ENCODE results near the gene EVI5.
"Not testable (repeated sequence)": the region's sequence is repeated elsewhere in the genome, so short reads cannot be mapped to it uniquely, and the experiment has no call there.

EVI5 gene

DNA sequence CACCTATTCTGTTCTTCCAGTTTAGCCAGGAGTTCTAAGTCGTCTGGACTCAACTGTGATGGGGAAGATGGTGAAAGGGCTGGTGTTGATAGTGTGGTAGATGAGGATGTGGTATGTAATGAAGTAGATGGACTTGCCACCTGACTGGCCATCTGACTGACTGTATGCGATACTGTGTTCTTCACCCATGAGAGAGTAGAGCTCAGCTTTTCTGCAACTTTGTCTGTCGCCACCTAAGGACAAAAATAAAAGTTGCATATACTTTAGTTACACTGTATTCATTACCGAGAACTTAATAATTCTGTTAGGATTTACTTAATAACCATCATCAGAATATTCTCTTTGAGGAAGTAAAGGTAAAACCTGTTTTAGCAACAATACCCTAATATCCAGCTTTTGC lies 48.5 kb downstream of the EVI5 start:
- H3K4me3 ChIP-seq (ENCODE audit: low read depth, low read length) = no peak overlapping the region
- CTCF ChIA-PET = interaction anchor here (0.8 to 4.3 kb wide), 5 partner anchors 10 to 136 kb away, joined by 3 to 23 read pairs (median 3); no protein-coding TSS in a partner anchor
- POLR2A ChIA-PET = no interaction called here

DNA sequence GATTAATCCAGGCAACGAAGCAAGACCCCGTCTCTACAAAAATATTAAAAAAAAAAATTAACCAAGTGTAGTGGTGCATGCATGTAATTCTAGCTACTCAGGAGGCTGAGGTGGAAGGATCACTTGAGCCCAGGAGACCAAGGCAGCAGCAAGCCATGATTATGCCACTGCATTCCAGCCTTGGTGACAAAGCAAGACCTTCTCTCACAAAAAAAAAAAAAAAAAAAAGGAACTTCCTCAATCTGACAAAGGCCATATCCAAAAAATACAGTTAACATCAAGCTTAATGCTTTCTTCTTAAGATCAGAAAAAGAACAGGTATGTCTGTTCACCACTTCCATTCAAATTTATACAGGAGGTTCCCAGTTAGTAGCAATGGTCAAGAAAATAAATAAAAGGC lies 54.4 kb downstream of the EVI5 start:
- POLR2A ChIA-PET = no interaction called here
- no peak overlapping the region for H3K4me3 ChIP-seq (ENCODE audit: low read depth, low read length)
- CTCF ChIA-PET = interaction anchor here (1.0 to 4.5 kb wide), 3 partner anchors 10 to 18 kb away, joined by 3 to 30 read pairs (median 3); no protein-coding TSS in a partner anchor
- DNase-seq (ENCODE audit: low read depth, low spot score) = no peak
- TF ChIP-seq, protein P1, sequence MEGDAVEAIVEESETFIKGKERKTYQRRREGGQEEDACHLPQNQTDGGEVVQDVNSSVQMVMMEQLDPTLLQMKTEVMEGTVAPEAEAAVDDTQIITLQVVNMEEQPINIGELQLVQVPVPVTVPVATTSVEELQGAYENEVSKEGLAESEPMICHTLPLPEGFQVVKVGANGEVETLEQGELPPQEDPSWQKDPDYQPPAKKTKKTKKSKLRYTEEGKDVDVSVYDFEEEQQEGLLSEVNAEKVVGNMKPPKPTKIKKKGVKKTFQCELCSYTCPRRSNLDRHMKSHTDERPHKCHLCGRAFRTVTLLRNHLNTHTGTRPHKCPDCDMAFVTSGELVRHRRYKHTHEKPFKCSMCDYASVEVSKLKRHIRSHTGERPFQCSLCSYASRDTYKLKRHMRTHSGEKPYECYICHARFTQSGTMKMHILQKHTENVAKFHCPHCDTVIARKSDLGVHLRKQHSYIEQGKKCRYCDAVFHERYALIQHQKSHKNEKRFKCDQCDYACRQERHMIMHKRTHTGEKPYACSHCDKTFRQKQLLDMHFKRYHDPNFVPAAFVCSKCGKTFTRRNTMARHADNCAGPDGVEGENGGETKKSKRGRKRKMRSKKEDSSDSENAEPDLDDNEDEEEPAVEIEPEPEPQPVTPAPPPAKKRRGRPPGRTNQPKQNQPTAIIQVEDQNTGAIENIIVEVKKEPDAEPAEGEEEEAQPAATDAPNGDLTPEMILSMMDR (IDR thresholded peaks at IDR 0.05; ENCODE audit: insufficient read depth, low read length, missing control alignments) = no peak

More for the DNA sequence above, 48.5 kb downstream of the EVI5 start:
- DNase-seq (ENCODE audit: low read depth, low spot score) = no peak
- TF ChIP-seq, protein P1 (IDR thresholded peaks at IDR 0.05; ENCODE audit: insufficient read depth, low read length, missing control alignments) = no peak

DNA sequence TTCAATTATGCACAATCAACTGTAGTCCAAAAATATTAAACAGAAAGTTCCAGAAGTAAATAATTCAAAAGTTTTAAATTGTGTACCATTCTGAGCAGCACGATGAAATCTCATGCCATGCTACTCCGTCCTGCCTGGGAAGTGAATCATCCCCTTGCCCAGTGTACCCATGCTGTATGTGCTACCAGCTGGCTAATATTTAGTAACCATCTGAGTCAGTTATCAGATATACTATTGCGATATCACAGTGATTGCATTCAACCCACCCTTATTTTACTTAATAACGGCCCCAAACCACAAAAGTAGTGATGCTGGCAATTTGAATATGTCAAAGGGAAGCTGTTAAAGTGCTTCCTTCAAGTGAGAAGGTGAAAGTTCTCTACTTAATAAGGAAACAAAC lies 56.2 kb downstream of the EVI5 start:
- TF ChIP-seq, protein P1 (IDR thresholded peaks at IDR 0.05; ENCODE audit: insufficient read depth, low read length, missing control alignments) = no peak
- POLR2A ChIA-PET = no interaction called here
- no peak overlapping the region for H3K4me3 ChIP-seq (ENCODE audit: low read depth, low read length)
- DNase-seq (ENCODE audit: low read depth, low spot score) = no peak
- CTCF ChIA-PET = interaction anchor here (1.6 kb wide), 1 partner anchor 20 kb away, joined by 8 read pairs; no protein-coding TSS in a partner anchor

DNA sequence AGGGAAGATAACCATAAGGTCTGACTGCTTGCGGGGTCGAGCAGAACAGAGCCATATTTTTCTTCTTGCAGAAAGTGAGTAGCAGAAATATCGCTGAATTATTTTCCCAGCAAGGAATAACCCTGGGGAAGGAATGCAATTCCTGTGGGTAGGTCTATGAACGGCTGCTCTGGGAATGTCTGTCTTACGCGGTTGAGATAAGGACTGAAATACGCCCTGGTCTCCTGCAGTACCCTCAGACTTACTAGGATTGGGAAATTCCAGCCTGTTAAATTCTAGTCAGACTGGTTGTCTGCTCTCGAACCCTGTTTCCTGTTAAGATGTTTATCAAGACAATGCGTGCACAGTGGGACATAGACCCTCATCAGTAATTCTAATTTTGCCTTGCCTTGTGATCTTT lies 61.2 kb downstream of the EVI5 start:
- CTCF ChIA-PET = not testable (repeated sequence)

DNA sequence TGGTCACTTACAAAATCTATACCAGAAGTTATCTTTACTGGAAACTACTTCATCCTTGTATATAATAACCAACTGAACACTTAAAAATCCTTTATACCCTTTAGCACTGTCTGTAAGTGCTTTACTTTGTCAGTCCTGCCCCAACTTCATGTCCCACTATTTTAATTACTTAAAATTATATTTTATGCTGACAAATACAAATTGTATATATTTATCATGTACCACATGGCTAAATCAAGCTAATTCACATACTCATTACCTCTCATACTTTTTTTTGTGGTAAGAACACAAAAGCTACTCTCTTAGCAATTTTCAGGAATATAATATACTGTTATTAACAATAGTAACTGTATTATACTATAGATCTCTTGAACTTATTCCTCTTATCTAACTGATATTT lies 63.0 kb downstream of the EVI5 start:
- no peak for DNase-seq (ENCODE audit: low read depth, low spot score)
- TF ChIP-seq, protein P1 (IDR thresholded peaks at IDR 0.05; ENCODE audit: insufficient read depth, low read length, missing control alignments) = no peak
- H3K4me3 ChIP-seq (ENCODE audit: low read depth, low read length) = no peak overlapping the region
- CTCF ChIA-PET = interaction anchor here (1.3 kb wide), 1 partner anchor 27 kb away, joined by 3 read pairs; no protein-coding TSS in a partner anchor
- POLR2A ChIA-PET = no interaction called here

More for the DNA sequence above, 61.2 kb downstream of the EVI5 start:
- DNase-seq (ENCODE audit: low read depth, low spot score); H3K4me3 ChIP-seq (ENCODE audit: low read depth, low read length); POLR2A ChIA-PET: not testable (repeated sequence)

DNA sequence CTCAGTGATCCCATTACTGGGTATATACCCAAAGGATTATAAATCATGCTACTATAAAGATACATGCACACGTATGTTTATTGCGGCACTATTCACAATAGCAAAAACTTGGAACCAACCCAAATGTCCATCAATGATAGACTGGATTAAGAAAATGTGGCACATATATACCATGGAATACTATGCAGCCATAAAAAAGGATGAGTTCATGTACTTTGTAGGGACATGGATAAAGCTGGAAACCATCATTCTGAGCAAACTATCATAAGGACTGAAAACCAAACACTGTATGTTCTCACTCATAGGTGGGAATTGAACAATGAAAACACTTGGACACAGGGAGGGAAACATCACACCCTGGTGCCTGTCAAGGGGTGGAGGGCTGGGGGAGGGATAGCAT lies 63.8 kb downstream of the EVI5 start:
- DNase-seq (ENCODE audit: low read depth, low spot score); CTCF ChIA-PET; POLR2A ChIA-PET; H3K4me3 ChIP-seq (ENCODE audit: low read depth, low read length): not testable (repeated sequence)

DNA sequence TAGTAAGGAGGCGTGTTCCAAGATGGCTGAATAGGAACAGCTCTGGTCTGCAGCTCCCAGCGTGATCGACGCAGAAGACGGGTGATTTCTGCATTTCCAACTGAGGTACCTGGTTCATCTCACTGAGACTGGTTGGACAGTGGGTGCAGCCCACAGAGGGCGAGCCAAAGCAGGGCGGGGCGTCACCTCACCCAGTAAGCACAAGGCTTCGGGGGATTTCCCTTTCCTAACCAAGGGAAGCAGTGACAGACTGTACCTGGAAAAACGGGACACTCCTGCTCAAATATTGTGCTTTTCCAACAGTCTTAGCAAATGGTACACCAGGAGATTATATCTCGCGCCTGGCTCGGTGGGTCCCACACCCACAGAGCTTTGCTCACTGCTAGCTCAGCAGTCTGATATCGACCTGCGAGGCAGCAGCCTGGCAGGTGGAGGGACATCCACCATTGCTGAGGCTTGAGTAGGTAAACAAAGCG lies 69.4 kb downstream of the EVI5 start:
- POLR2A ChIA-PET = not testable (repeated sequence)

DNA sequence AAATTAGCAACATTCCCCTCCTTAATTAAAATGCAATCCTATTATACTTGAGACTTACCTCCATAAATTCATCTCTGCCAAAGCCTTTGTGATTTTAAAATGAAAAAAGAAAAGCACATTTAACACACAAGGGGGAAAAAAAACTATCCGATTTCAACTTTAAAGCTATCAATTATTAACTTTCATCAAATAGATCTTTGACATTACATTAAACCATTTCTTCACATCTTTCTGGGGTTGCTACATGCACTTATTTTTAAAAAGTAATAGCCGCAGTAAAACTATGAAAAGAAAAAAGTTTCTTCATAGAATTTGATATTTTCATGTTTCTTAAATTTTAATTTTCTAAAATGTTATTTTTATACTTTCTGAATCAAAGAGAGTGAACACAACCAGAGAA lies 71.0 kb downstream of the EVI5 start:
- POLR2A ChIA-PET = no interaction called here

More for the DNA sequence above, 69.4 kb downstream of the EVI5 start:
- H3K4me3 ChIP-seq (ENCODE audit: low read depth, low read length); DNase-seq (ENCODE audit: low read depth, low spot score): not testable (repeated sequence)
- CTCF ChIA-PET = interaction anchor here (1.6 kb wide), 1 partner anchor 33 kb away, joined by 3 read pairs; no protein-coding TSS in a partner anchor

More for the DNA sequence above, 71.0 kb downstream of the EVI5 start:
- TF ChIP-seq, protein P1 (IDR thresholded peaks at IDR 0.05; ENCODE audit: insufficient read depth, low read length, missing control alignments) = no peak
- no peak for DNase-seq (ENCODE audit: low read depth, low spot score)
- no peak overlapping the region for H3K4me3 ChIP-seq (ENCODE audit: low read depth, low read length)
- CTCF ChIA-PET = interaction anchor here (1.4 to 1.6 kb wide), 2 partner anchors 33 to 35 kb away, joined by 3 to 5 read pairs; no protein-coding TSS in a partner anchor
